Measurements from ENCODE around the gene IL15RA.

IL15RA gene, protein sequence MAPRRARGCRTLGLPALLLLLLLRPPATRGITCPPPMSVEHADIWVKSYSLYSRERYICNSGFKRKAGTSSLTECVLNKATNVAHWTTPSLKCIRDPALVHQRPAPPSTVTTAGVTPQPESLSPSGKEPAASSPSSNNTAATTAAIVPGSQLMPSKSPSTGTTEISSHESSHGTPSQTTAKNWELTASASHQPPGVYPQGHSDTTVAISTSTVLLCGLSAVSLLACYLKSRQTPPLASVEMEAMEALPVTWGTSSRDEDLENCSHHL

GRCh38 chr10:5977471-5978229 is at the start of gene IL15RA:
Gene IL15RA, minus strand, starts transcription at chr10:5977543. Its CDS starts 51 bp downstream, at chr10:5977492.
- peak; percentile 17 for DNase-seq (ENCODE audit: low read depth)

DNA sequence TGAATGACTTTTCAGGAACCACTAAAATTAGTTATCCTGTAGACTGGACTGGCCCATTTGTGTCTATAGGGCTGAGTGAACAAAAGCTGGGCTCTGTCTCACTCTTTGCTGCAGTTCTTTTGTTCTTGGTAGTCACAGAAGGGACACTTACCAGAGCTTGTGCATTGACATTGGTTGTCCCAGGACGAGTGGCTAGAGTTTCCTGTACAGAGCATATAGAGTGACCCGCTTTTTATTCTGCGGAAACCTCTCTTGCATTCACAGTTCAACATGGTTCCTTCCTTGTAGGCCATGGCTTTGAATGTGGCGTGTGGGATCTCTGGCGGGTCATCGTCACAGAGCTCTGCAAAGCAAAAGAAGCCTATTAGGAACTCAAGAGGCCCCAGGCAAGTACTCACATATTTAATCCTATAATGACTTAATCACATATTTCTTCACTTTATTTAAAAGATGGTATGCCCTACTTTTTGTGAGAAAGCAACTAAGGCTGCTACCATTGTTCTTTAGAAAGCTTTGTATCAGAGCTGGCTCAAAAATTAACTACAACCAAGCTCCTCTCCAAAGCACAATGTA is 48.4 kb upstream of the IL15RA start:
- no peak for DNase-seq (ENCODE audit: low read depth)

DNA sequence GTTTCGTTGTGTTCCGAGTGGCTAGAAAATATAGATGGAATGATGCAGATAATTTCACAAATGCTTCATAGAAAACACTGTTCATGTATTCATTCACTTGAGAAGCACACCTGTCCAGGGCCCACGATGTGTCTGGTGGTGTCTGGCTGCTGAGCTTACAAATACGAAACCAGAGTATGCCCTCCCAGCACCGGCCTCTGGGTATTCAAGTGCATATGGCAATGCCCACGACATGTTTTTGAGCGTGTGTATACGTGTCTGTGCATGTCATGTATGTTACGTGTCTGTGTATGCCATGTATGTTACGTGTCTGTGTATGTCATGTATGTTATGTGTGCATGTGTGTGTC is 47.0 kb upstream of the IL15RA start:
- DNase-seq (ENCODE audit: low read depth), result no peak

DNA sequence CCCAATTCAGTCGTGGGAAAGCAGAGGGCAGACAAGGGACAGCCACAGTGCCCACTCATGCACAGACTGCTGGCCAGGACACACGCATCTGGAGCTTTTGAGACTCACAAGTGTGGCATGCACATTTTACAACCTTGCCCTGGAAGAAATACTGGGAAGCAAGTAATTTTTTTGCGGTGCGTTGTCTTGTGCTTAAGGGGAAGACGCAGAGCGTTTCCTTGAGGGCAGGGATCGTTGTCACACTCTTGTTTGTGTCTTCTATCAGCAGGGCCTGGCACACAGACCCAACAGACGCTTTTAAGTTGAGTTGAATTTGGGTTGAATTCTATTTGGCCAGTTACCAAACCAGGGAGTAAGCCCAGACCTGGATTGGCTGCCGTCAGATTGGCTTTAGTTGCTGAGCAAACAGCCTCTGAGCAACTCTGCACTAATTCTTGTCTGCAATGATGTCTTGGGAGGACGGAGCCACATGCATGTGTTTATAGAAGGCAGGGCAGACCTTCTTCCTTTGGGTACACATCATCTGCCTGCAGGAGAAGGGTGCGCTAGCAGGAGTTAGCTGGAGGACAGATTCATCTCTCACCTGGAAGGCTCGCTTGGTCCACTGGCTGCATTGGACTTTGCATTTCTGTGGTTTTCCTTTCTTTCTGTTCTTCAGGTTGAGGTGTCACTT is 46.5 kb upstream of the IL15RA start:
- peak; percentile 91 for DNase-seq (ENCODE audit: low read depth)

GRCh38 chr10:6022660-6023059 is 45.3 kb upstream of the IL15RA start:
- peak; percentile 27 for DNase-seq (ENCODE audit: low read depth)

GRCh38 chr10:6020826-6021225 is 43.5 kb upstream of the IL15RA start:
- DNase-seq (ENCODE audit: low read depth), result no peak

DNA sequence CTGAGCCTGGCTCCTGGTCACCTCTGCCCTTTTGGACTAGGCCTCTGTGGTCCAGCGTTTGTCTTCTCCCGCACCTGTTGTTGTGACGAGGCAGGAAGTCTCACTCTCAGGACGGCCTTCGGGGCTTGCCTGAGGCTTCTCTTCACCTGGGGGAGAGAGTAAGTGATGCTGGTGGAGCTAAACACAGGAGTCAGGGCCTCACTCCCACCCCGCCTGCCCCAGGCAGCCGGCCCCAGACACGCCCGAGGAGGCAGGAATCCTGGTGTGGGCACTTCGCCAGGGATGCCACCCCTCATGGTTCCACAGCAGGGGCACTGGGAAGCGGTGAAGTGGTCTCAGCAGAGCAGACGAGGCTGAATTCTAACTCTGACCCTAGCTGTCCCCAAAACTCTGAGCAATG is 42.5 kb upstream of the IL15RA start:
- DNase-seq (ENCODE audit: low read depth), result no peak

DNA sequence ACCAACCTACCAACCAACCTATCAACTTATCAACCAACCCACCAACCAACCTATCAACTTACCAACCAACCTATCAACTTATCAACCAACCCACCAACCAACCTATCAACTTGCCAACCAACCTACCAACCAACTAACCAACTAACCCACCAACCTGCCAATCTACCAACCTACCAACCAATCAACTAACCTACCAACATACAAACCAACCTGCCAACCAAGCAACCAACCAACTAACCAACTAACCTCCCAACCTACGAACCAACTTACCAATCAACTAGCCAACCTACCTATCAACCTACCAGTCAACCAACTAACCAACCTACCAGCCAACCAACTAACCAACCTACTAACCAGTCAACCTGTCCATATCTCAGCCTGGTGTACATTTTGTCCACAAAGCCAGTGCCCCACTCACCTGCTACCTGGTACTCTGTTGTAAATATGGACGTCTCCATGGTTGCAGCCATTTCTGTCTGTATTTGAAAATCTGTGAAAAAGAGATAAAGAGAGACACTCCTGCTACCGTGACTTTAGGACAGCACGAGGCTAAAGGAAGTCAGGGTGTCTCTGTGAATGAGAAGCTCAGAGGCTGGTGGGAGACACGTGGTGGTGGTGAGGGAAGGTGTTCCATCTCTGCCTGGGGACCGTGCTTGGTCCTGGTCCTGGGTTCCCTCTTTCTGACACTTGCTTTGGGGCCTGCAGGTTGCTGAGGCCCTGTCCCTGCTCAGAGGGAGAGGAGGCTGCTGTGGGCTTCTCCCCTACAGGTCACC is 41.9 kb upstream of the IL15RA start:
- DNase-seq (ENCODE audit: low read depth), result no peak

DNA sequence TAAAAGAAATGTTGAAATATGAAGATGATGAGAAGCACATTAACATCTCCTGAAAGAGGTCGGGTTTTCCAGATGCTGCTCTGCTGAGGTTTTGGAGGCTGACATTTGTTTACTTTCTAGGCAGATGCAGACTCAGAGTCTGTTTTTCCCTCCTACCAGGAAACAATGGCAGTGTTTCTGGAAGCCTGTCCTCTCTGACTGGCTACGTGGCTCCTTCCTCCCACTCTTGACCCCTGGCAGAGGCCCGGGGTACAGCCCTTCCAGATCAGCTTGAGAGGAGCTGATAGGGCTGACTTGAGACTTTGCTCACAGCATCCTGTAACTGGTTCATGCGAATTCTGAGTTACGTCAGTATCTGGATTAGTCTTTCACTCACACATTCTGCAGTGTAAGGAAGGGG is 41.1 kb upstream of the IL15RA start:
- no peak for DNase-seq (ENCODE audit: low read depth)

DNA sequence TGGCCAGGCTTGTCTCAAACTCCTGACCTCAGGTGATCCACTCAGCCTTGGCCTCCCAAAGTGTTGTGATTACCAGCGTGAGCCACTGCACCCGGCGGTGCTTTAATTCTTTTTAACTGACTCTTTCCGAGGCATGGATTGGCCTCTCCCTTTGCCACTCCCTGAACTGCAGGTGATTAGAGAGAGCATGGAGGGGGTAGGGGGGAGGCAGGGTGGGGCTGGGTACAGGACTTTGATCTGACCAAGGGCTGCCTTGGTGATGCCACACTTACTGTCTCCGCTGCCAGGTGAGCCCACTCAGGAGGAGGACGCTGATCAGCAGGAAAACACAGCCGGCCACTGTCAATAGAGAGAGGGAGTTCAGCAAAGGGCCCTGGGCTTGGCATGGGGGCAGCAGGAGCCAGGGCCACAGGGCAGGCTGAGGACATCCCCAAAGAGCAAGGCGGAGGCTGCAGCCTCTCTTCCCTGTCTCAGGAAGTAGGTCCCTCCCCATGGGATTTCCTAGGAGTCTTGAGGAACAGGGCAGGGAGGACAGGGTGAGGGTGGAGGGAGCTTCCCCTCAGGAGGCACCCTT is 40.5 kb upstream of the IL15RA start:
- no peak for DNase-seq (ENCODE audit: low read depth)

DNA sequence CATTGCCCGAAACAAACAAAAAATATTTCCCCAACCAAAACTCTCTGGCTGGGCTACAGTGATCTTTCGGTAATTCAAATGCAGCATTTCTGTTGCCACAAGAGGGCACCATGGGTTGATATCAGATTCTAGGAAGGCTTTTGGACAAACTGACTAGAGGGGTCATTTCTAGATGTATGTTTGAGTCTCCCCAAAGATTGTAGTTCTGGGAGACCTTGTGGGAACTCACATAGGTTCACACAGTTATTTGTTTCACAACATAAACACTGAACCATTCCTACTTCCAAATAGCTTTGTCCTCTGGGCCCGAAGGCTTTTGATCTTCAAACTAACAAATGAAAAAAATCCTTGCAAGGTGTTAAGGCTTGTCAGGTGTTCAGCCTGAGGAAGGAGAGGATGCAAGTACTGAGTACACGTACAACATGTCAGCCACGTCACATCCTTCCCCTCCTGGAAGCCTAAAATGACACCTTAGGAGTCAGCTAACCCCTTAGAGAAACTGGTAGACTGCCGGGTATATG is 37.0 kb upstream of the IL15RA start:
- no peak for DNase-seq (ENCODE audit: low read depth)

DNA sequence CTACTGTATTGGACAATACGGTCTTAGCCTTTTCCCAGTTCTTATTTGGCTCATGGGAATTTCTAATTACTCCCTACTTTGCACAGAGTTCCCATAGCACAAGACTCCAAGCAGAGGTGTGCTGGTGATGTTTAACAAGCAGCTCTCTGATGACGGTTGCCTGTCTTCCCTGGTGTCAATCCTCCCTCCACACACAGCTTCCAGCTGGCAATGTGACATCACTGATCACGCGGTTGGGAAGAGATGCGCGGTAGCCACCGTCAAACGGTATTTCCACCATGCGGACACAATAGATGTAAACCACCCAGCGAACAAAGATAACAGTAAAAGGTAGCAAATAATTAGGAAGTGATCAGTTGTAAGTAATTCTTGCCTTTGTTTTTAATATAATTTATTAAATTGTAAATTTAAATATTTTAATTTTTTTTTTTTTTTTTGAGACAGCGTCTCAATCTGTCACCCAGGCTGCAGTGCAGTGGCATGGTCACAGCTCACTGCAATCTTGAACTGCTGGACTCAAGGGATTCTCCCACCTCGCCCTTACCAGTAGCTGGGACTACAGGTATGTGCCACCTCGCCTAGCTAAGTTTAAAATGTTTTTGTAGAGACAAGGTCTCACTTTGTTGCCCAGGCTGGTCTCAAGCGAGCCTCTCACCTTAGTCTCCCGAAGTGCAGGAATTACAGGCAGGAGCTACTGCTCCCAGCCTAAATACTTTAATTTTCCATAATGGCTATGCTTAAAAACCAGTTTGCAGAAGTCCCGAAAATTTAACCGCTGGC is 36.3 kb upstream of the IL15RA start:
- DNase-seq (ENCODE audit: low read depth), result no peak

DNA sequence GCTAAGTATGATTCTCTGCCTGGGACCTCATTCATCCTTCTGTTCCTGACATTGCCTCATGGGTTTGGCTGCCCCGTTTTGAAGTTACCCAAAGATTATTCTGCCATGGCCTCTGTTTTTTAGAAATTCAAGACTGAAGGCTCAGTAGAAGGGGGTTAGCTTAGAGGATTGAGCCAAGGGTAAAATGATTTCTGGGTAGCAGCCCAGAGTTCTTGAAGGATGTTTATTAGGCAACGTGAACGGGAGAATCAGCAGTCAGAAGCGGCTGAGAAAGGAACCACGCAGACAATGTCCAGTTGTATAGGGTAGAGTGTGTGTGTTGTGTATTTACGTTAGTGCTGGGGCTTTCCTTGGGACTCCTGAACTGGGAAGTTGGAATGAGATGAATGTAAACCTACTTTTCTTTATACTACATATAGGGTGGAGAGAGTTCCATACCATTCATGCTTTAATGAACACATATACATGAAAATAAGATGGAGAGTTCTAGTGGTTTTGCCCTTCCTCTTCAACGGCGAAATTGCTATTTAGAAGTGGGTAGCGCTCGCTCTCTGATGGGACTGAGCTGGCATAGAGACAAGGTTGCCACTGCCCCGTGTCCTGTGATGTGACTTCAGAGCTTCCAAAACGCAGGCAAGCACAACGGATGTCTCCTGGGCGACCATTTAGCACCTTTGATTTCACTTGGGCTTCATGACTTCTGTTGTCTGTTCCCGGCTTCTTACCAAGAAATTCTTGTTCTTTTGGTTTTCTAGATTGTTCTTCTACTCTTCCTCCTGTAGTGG is 35.0 kb upstream of the IL15RA start:
- no peak for DNase-seq (ENCODE audit: low read depth)

- DNase-seq (ENCODE audit: low read depth), result no peak
These were observed 34.2 kb upstream of the IL15RA start for GRCh38 chr10:6011558-6011957.

DNA sequence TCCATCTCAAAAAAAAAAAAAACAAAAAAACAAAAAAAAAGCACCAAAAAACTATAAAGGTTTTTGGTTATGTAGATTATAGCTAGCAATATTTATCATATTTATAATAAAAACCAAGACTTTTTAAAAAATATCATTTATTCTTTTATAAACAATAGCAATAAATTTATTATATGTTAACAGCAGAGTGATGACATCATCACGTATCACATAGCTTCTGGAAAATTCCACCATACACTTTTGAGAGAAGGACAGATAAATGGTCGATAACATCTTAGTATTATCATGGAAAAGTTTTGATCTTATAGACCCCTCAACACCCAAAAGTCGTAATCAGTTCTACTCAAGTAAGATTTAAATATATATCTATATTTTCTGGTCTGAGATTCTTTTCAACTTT is 33.2 kb upstream of the IL15RA start:
- DNase-seq (ENCODE audit: low read depth), result no peak

GRCh38 chr10:6009961-6010360 is 32.6 kb upstream of the IL15RA start:
- peak; percentile 20 for DNase-seq (ENCODE audit: low read depth)

GRCh38 chr10:6009150-6009549 is 31.8 kb upstream of the IL15RA start:
- DNase-seq (ENCODE audit: low read depth), result peak; percentile 37

GRCh38 chr10:6008497-6009142 is 31.3 kb upstream of the IL15RA start:
- DNase-seq (ENCODE audit: low read depth), result no peak

GRCh38 chr10:6006991-6007390 is 29.6 kb upstream of the IL15RA start:
- DNase-seq (ENCODE audit: low read depth), result no peak

Data from GM04503 (cell line).